ENCODE results near the gene ANTXR2. TPM values are rescaled to one million over a fixed set of nuclear protein-coding genes. Genes with fewer than 3 reads are reported as not detected.

Gene ANTXR2
- total and polyA plus RNA-seq, 7 donors, result 3.3 to 21.9 (median 10.3) TPM

- TF ChIP-seq CTCF (IDR thresholded peaks at IDR 0.05), result no peak
- intact Hi-C loops (cut with DNase I), result no loop called here
- H3K4me1 ChIP-seq, result no peaks in the 10 kb centered on the region
- no peaks in the 10 kb centered on the region for H3K9me3 ChIP-seq
- H3K27ac ChIP-seq, result no peak overlapping the region
- H3K4me3 ChIP-seq, result no peak overlapping the region
- H3K27me3 ChIP-seq (ENCODE audit: insufficient read depth in 3 of 3, low read length in 2 of 3), result no peaks in the 10 kb centered on the region
- no peak for DNase-seq
- no peak for ATAC-seq
- peaks cover 0 to 21% of the 10 kb centered on the region in 2 donors for H3K36me3 ChIP-seq (ENCODE audit: insufficient read depth in 1 of 2, low read depth in 1 of 2)
These were observed 62.7 kb downstream of the ANTXR2 start for GRCh38 chr4:80010316-80010715.

GRCh38 chr4:80009806-80010205, 63.2 kb downstream of the ANTXR2 start:
- H3K9me3 ChIP-seq, result peaks cover 3% of the 10 kb centered on the region
- ATAC-seq, result no peak
- H3K4me1 ChIP-seq, result no peaks in the 10 kb centered on the region
- peaks cover 0 to 21% of the 10 kb centered on the region in 2 donors for H3K36me3 ChIP-seq (ENCODE audit: insufficient read depth in 1 of 2, low read depth in 1 of 2)
- H3K4me3 ChIP-seq, result no peak overlapping the region
- no peak for TF ChIP-seq CTCF (IDR thresholded peaks at IDR 0.05)
- DNase-seq, result no peak
- no peak overlapping the region for H3K27ac ChIP-seq
- H3K27me3 ChIP-seq (ENCODE audit: insufficient read depth in 3 of 3, low read length in 2 of 3), result no peaks in the 10 kb centered on the region
- intact Hi-C loops (cut with DNase I), result no loop called here

- H3K36me3 ChIP-seq (ENCODE audit: insufficient read depth in 1 of 2, low read depth in 1 of 2), result peaks cover 0 to 17% of the 10 kb centered on the region in 2 donors
- no peaks in the 10 kb centered on the region for H3K4me1 ChIP-seq
- no peak for ATAC-seq
These were observed 64.1 kb downstream of the ANTXR2 start for GRCh38 chr4:80008971-80009370.

GRCh38 chr4:80008351-80008750, 64.7 kb downstream of the ANTXR2 start:
- TF ChIP-seq CTCF (IDR thresholded peaks at IDR 0.05), result no peak
- Histone ChIP-seq H3K27me3 (ENCODE audit: insufficient read depth in 3 of 3, low read length in 2 of 3) (no peaks in the 10 kb centered on the region), H3K36me3 (ENCODE audit: insufficient read depth in 1 of 2, low read depth in 1 of 2) (peaks cover 0 to 13% of the 10 kb centered on the region in 2 donors), H3K4me3 (no peak overlapping the region), H3K27ac (no peak overlapping the region), H3K9me3 (peaks cover 17% of the 10 kb centered on the region), H3K4me1 (no peaks in the 10 kb centered on the region)
- DNase-seq (no peak), ATAC-seq (no peak)
- 87 to 91% (median 90%) methylated on average over 3 of the region's 3 CpGs for WGBS, 3 donors
- intact Hi-C loops (cut with DNase I), result no loop called here

More at GRCh38 chr4:80008971-80009370, 64.1 kb downstream of the ANTXR2 start:
- intact Hi-C loops (cut with DNase I), result no loop called here
- no peak for TF ChIP-seq CTCF (IDR thresholded peaks at IDR 0.05)
- Histone ChIP-seq H3K27me3 (ENCODE audit: insufficient read depth in 3 of 3, low read length in 2 of 3) (no peaks in the 10 kb centered on the region), H3K4me3 (no peak overlapping the region), H3K9me3 (peaks cover 12% of the 10 kb centered on the region), H3K27ac (no peak overlapping the region)
- no peak for DNase-seq
- WGBS, 3 donors, result 0 to 96% (median 0%) methylated on average over 1 of the region's 1 CpG

GRCh38 chr4:80007745-80008149, 65.3 kb downstream of the ANTXR2 start:
- intact Hi-C loops (cut with DNase I), result no loop called here
- Histone ChIP-seq H3K36me3 (ENCODE audit: insufficient read depth in 1 of 2, low read depth in 1 of 2) (peaks cover 0 to 13% of the 10 kb centered on the region in 2 donors), H3K4me3 (no peak overlapping the region), H3K27me3 (ENCODE audit: insufficient read depth in 3 of 3, low read length in 2 of 3) (no peaks in the 10 kb centered on the region), H3K4me1 (no peaks in the 10 kb centered on the region), H3K9me3 (peaks cover 17% of the 10 kb centered on the region), H3K27ac (no peak overlapping the region)
- ATAC-seq (no peak), DNase-seq (no peak)
- WGBS, 3 donors, result 66 to 87% (median 76%) methylated on average over 3 of the region's 3 CpGs
- no peak for TF ChIP-seq CTCF (IDR thresholded peaks at IDR 0.05)
